Renal cortical epithelial cell (primary cell): ENCODE measurements around the gene BCKDHB. TPM values are rescaled to one million over a fixed set of nuclear protein-coding genes. Genes with fewer than 3 reads are reported as not detected.

Experiments
- DNase-seq: peaks from one replicate; pipeline ENCODE4 v3.0.0-alpha.2; 2011; ENCODE audit warnings: low read depth
- total RNA-seq: library from RNA; depleted of rRNA; stranded (reverse); fragments of >200 nt; gene quantifications from 2 replicates; pipeline ENCODE4 v1.2.3, GENCODE V29; 2014

The BCKDHB gene
- total RNA-seq, 1 donor from 2014 or later: 26.6 TPM

DNA sequence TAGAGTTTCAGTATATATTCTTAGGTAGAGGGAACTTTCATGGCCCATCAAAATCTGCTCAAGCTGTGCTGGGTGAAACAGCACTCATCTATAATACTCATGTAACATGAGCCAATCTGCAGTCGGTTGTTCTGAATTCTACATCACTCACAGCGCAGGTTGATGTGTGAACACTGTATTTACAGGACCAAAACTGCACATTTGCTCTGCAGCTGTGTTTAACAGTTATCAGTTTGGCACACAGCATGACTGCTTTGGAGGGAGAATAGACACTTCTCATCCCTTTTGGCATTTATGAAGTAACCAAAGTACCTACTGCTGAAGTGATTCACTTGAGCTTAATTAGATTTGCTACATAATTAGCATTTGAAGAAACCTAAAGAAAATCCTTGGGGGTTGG is 225.1 kb downstream of the BCKDHB start:
- no peak for DNase-seq

GRCh38 chr6:80331974-80332373 is 225.5 kb downstream of the BCKDHB start:
- DNase-seq: no peak

- no peak for DNase-seq
Measured at GRCh38 chr6:80333342-80333741, 226.9 kb downstream of the BCKDHB start.

DNA sequence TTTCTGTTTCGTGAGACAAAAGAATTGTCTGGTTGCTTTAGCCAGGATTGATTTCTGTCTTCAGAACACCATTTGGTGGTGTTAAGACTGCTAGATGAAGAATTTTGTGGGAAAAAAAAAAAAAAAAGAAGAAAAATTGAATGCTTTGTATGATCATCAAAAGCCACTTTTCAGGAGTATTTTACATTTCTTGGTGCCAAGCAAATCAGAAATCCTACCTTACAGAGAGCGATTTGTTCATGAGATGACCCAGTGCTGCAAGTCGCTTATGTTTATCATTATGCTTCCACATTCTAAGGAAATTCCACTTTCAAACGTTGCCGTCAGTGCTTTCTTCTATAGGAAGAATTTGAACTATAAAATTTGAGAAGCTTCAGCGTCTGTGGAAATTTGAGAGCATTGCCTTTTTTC is 228.7 kb downstream of the BCKDHB start:
- no peak for DNase-seq

GRCh38 chr6:80336911-80337310 is 230.4 kb downstream of the BCKDHB start:
- peak; percentile 8 for DNase-seq

DNA sequence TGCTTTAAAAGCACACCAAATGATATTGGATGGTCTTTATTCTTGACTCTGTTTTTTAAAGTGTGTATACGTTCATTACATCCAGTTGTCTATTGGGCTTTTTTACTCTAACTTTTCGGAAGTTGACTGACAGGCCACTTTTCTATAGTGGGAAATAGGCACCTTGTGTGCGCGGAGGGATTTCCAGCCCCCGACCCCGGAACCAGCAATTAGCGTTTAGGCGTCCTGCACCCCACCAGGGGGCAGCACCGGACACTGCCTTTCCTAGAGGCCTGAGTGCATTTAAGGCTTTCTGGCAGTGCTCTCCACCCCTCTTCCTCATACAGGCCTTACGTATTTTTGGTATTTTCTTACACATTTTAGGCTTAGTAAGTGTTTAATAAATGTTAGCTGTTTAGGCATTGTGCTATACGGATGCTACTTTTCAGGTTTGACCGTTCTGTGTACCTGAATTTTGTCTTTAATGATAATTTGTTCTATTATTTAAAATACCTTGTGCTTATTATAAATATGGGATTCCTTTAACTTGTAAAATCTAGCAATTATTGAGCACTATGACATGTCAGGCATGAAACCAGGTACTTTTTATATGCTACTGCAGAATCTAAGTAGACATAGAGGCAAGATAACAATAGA is 231.8 kb downstream of the BCKDHB start:
- peak; percentile 31 for DNase-seq

DNA sequence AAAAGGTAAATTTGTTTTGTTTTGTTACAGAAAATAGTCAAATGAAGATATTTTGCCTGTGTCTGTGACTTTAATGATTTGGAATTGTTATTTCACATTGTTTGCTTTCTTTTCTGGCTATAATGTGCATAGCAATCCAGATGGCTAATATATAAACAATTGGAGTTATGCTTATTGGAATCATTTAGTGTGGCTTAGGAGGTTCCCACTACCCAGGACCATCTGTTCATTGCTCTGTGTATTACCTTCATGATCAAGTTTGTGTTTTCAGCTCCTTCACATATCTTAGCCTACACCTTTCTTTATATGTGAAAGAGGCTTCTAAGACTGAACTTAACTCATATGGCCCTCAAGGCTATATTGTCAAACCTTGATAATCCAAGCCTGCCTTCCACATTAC is 232.9 kb downstream of the BCKDHB start:
- no peak for DNase-seq

DNA sequence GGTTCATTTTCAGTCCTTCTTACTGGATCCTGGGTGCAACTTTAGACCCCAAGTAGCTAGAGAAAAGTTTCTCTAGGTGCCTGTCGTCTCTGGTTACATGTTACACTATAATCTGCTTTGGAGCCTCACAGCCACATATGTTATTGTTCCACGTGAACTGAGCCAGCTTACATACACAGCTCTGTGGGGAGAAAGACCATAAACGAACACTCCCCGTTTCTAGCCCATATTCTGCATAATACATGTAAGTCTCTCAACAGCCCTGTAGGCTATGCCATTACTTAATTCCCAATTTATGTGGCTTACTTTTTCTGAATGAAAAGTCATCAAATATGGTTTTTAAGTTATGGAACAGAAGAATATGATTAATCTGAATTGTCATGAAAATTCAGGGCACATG is 233.8 kb downstream of the BCKDHB start:
- DNase-seq: no peak

DNA sequence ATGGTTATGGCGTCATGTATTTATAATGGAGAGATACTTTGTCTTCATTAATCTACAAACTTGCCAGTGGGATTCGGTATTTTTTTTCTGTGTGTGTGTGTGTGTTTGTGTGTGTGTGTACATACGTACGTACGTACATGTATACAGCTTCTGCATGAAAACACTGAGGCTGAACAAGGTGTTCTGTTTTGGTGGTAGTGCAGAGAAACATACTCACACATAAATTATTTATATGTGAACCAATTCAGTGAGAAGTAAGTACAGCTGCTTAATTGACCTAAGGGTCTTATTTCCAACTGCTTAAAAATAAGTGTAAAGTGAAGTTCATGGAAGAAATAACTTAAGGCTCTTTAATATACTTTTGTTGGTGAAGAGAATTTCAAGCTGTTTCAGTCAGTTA is 234.2 kb downstream of the BCKDHB start:
- DNase-seq: no peak

- no peak for DNase-seq
Measured at GRCh38 chr6:80341330-80341729, 234.9 kb downstream of the BCKDHB start.

DNA sequence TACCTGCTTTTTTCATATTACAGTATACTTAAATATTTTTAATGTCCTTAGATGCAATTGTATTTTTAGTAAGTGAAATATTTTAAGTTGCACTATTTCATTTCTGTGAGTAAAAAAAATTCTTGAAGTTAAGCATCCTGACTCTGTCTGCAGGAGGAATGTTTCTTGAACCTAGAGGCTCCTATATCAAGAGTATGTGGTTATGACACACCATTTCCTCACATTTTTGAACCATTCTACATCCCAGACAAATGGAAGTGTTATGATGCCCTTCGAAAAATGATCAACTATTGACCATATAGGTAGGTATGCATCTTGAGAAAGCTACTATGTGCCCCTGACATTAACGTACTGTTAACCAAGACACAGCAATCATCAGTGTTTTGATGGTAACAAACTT is 237.0 kb downstream of the BCKDHB start:
- no peak for DNase-seq

DNA sequence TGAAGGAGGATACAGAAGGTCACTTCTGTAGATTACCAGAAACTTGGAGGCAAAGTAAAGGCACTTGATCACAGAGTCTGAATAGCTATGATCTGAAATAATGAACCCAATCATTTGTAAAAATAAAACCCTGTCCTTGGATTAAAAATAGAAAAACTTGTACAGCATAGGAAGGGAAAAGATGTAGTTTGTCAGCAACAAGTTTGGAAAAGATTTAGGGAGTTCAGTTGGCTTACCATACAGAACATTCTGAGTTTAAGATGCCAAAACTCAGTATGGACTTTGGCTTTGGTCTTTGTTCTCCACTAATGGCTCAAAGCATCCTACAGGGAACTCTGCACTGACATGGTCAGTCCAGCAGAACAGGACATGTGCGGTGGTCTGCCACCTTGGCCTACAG is 240.6 kb downstream of the BCKDHB start:
- no peak for DNase-seq

- peak; percentile 26 for DNase-seq
Measured at GRCh38 chr6:80348263-80348662, 241.8 kb downstream of the BCKDHB start.

- DNase-seq: no peak
Measured at GRCh38 chr6:80356000-80356399, 249.5 kb downstream of the BCKDHB start.

- DNase-seq: no peak
Measured at GRCh38 chr6:80356545-80356944, 250.1 kb downstream of the BCKDHB start.

DNA sequence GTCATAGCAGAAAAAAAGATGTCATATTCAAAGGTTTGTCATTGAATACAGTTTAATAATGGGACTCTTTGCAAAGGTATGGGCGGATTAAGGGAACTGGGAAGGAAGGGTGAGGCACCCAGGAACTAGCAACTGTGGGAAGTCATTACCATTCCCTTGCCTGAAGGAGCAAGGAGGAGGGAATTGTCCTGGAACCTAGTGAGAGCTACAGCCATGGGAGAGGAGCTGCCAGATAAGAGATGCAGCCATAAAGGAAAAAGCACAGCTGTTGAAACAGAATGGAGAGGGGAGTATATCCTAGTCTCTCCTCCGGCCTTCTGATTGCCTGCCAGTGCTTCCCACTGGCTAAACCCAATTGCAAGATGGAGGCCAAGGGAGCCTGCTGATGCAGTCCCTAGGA is 250.6 kb downstream of the BCKDHB start:
- no peak for DNase-seq

DNA sequence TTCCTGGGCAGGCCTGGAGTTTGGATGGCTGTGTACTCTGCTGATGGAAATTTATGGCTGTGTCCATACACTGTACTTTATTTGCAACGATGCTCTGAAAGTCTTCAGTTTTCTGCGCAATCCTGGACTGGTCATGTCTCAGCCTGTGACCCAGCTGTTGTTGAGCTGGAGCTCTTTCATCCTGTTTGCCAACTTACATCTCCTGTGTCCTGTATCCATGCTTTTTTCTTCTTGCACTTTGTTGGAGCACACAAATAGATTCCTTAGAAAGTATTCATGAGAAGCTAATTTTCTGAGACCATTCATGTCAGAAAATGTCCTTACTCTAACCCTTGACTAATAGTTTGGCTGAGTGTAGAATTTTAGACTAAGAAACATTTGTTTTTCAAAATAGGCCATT is 251.2 kb downstream of the BCKDHB start:
- DNase-seq: no peak

GRCh38 chr6:80363501-80364122 is 257.1 kb downstream of the BCKDHB start:
- no peak for DNase-seq

DNA sequence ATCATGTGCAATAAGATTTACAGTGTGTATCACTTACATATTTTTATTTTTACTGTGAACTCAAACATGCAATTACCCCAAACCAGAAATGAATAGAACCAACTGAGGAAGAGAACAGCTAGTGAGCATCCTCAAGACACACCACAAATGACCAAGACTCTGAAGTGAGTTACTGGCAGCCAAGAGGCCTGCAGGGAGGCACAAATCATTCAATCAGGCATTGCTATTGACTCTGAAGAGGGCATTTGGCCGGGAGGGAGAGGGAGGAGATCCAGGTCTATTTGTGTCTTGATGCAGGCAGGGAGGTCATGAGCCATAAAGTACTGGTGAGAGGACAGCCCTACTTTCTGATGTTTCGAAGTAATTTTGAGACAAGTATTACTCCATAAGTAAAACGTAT is 257.7 kb downstream of the BCKDHB start:
- DNase-seq: no peak

DNA sequence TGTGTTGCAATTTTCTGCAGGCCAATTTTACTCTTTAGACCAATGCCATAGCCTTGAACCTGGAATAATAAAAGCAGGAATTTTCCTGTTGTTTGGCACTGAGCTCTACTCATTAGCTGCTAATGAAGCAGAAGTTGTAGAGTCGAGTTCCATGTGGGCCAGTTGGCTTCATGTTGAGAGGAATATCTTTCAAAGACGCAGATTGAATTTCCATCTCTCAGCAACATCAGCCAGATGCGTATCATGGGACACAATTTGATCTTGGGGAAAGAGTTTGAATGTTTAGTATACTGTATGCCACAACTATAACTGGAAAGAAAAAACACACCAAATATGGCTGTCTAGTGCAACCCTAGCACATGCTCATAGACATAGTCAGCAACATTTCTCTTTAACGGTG is 259.6 kb downstream of the BCKDHB start:
- DNase-seq: no peak

- DNase-seq: peak; percentile 23
Measured at GRCh38 chr6:80366714-80367113, 260.2 kb downstream of the BCKDHB start.

DNA sequence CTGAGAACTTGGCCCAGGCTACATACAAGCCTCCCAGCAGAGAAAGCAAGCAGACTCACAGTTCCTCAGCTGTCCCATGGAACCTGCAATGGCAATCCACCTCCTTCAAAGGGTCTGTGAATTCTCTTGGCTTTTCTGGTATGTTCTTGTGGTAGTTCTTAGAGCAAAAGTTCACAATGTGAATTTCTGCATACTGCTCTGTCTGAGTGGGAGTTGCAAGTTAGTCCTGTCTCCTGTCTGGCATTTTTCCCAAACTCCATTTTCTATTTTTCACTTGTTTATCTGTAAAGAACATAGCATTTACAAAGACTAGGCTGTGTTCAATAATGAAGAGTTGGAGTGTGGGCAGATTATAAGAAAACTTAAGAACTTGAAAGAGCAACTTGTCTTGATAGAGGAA is 269.9 kb downstream of the BCKDHB start:
- DNase-seq: peak; percentile 2

DNA sequence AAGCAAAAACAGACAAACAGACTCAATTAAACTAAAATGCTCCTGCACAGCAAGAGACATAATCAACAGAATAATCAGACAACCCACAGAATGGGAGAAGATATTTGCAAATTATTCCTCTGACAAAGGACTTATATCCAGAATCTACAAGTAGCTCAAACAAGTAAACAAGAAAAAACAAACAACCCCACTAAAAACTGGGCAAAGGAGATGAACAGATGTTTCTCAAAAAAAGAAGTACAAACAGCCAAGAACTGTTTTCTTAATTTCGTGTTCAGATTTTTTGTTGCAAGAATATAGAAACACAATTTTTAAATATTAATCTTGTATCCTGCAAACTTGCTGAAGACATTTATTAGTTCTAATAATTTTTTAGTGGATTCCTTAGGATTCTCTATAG is 274.1 kb downstream of the BCKDHB start:
- DNase-seq: no peak

GRCh38 chr6:80382811-80383210 is 276.3 kb downstream of the BCKDHB start:
- DNase-seq: no peak
